ENCODE data around the gene NTRK3.

NTRK3 gene

GRCh38 chr15:88230823-88231222 is 25.7 kb downstream of the NTRK3 start:
- DNase-seq (ENCODE audit: low read depth): no peak

- no peak for DNase-seq (ENCODE audit: low read depth)
These were observed 31.1 kb downstream of the NTRK3 start for GRCh38 chr15:88225461-88225860.

- DNase-seq (ENCODE audit: low read depth): no peak
These were observed 33.5 kb downstream of the NTRK3 start for GRCh38 chr15:88223084-88223483.

- no peak for DNase-seq (ENCODE audit: low read depth)
These were observed 34.7 kb downstream of the NTRK3 start for GRCh38 chr15:88221836-88222235.

- DNase-seq (ENCODE audit: low read depth): no peak
These were observed 35.9 kb downstream of the NTRK3 start for GRCh38 chr15:88220443-88221335.

- DNase-seq (ENCODE audit: low read depth): no peak
These were observed 36.9 kb downstream of the NTRK3 start for GRCh38 chr15:88219623-88220022.

- DNase-seq (ENCODE audit: low read depth): no peak
These were observed 37.9 kb downstream of the NTRK3 start for GRCh38 chr15:88218557-88219221.

GRCh38 chr15:88215066-88215648 is 41.4 kb downstream of the NTRK3 start:
- DNase-seq (ENCODE audit: low read depth): no peak

GRCh38 chr15:88209111-88209510 is 47.4 kb downstream of the NTRK3 start:
- DNase-seq (ENCODE audit: low read depth): no peak

GRCh38 chr15:88208396-88208795 is 48.1 kb downstream of the NTRK3 start:
- DNase-seq (ENCODE audit: low read depth): no peak

GRCh38 chr15:88207565-88207964 is 49.0 kb downstream of the NTRK3 start:
- DNase-seq (ENCODE audit: low read depth): no peak

- DNase-seq (ENCODE audit: low read depth): no peak
These were observed 52.0 kb downstream of the NTRK3 start for GRCh38 chr15:88204584-88204983.

- peak; percentile 48 for DNase-seq (ENCODE audit: low read depth)
These were observed 54.3 kb downstream of the NTRK3 start for GRCh38 chr15:88202231-88202630.

- no peak for DNase-seq (ENCODE audit: low read depth)
These were observed 55.3 kb downstream of the NTRK3 start for GRCh38 chr15:88201207-88201606.

GRCh38 chr15:88196961-88197360 is 59.6 kb downstream of the NTRK3 start:
- no peak for DNase-seq (ENCODE audit: low read depth)

GRCh38 chr15:88194162-88194561 is 62.4 kb downstream of the NTRK3 start:
- no peak for DNase-seq (ENCODE audit: low read depth)

GRCh38 chr15:88193415-88193814 is 63.1 kb downstream of the NTRK3 start:
- DNase-seq (ENCODE audit: low read depth): no peak

- no peak for DNase-seq (ENCODE audit: low read depth)
These were observed 64.8 kb downstream of the NTRK3 start for GRCh38 chr15:88191812-88192165.

GRCh38 chr15:88190232-88190631 is 66.3 kb downstream of the NTRK3 start:
- no peak for DNase-seq (ENCODE audit: low read depth)

GRCh38 chr15:88188300-88188699 is 68.2 kb downstream of the NTRK3 start:
- DNase-seq (ENCODE audit: low read depth): no peak

GRCh38 chr15:88187195-88187594 is 69.3 kb downstream of the NTRK3 start:
- DNase-seq (ENCODE audit: low read depth): no peak

- no peak for DNase-seq (ENCODE audit: low read depth)
These were observed 71.0 kb downstream of the NTRK3 start for GRCh38 chr15:88185584-88185983.

GRCh38 chr15:88181613-88182012 is 74.9 kb downstream of the NTRK3 start:
- no peak for DNase-seq (ENCODE audit: low read depth)

Measured in stromal cell of bone marrow (primary cell).